GM23338 (cell line): ENCODE results near the gene MED7.

Experiments
- CREB1 ChIP-seq: fragments of 250-450 bp; sonication (Bioruptor Pico); IDR thresholded peaks from 2 replicates; pipeline ENCODE4 v1.5.0; 2020; ENCODE audit warnings: low read depth, mild to moderate bottlenecking, moderate library complexity
- EZH2 ChIP-seq: fragments of 200-600 bp; sonication (generic); IDR thresholded peaks from one replicate; pipeline ENCODE4 v1.8.0; 2017; ENCODE audit warnings: antibody characterized with exemption, mild to moderate bottlenecking, low read depth; ENCODE audit not compliant: unreplicated experiment
- EZH2phosphoT487 ChIP-seq: fragments of 200-600 bp; sonication (generic); IDR thresholded peaks from one replicate; pipeline ENCODE4 v1.8.1; 2018; ENCODE audit warnings: antibody characterized with exemption; ENCODE audit not compliant: unreplicated experiment
- JUNB ChIP-seq: IDR thresholded peaks from one replicate; pipeline ENCODE4 v1.6.1; 2016; ENCODE audit warnings: antibody characterized with exemption; ENCODE audit not compliant: unreplicated experiment
- NANOG ChIP-seq: IDR thresholded peaks from 2 replicates; pipeline ENCODE4 v1.6.1; 2016; ENCODE audit warnings: antibody characterized with exemption, borderline replicate concordance
- POLR2AphosphoS5 ChIP-seq: IDR thresholded peaks from 2 replicates; pipeline ENCODE4 v1.6.1; 2016; ENCODE audit warnings: antibody characterized with exemption, low read depth
- STAT1 ChIP-seq: IDR thresholded peaks from one replicate; pipeline ENCODE4 v1.6.1; 2016; ENCODE audit warnings: antibody characterized with exemption; ENCODE audit not compliant: unreplicated experiment
- ZNF331 ChIP-seq: fragments of 250-450 bp; sonication (Bioruptor Pico); IDR thresholded peaks from 2 replicates; pipeline ENCODE4 v1.5.0; 2020; ENCODE audit warnings: low read depth, mild to moderate bottlenecking, moderate library complexity
- TF ChIP-seq, protein P1 (sequence below), 2 experiments: fragments of 200-600 bp in 1 of 2; sonication (generic) in 1 of 2; conservative IDR thresholded peaks; 2 replicates each; pipeline versions ENCODE4 v1.5.1 to v1.6.1; 2016 to 2017; ENCODE audit warnings: antibody characterized with exemption in 2 of 2, low read depth in 2 of 2, mild to moderate bottlenecking in 2 of 2, moderate library complexity in 1 of 2
- TF ChIP-seq, protein P2 (sequence below): IDR thresholded peaks from one replicate; pipeline ENCODE4 v1.6.1; 2018; ENCODE audit warnings: antibody characterized with exemption; ENCODE audit not compliant: unreplicated experiment
- TF ChIP-seq, protein P3 (sequence below): IDR thresholded peaks from 2 replicates; pipeline ENCODE4 v1.6.1; 2016; ENCODE audit warnings: antibody characterized with exemption
- TF ChIP-seq, protein P4 (sequence below): fragments of 250-450 bp; sonication (Bioruptor Pico); IDR thresholded peaks from 2 replicates; pipeline ENCODE4 v1.5.0; 2020; ENCODE audit warnings: mild to moderate bottlenecking, moderate library complexity

DNA sequence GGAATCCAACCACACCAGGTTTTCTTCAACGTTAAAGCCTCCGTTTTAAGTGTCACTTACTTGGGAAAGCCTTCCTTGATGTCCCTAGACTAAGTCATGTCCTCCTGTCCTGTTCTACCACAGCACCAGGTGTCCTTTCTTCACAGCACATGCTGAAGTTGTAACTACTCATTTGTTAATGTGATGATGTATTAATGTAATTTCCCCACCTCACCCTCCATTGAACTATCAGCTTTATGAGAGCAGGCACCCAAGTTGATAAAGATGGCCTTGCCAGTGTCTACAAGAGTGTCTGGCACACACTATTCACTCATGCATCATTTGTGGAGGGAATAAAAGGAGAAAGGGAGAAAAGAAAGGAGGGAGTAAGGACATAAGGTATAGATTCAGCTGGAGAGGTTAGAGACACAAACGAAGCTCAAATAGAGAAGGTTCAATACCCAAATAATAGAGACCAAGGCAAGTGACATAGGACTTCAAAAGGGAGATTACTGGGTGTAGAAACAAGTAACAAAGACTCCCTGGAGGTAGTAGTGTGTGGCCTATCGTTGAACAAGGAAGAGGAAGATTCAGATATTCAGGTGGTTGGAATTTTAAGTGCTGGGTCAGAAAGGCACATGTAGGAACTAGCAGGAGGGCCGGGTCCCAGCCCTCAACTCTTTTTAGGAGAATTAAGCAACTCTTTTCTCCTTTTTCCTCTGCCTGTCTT lies 44.5 kb upstream of the MED7 start:
- TF ChIP-seq, protein P1, sequence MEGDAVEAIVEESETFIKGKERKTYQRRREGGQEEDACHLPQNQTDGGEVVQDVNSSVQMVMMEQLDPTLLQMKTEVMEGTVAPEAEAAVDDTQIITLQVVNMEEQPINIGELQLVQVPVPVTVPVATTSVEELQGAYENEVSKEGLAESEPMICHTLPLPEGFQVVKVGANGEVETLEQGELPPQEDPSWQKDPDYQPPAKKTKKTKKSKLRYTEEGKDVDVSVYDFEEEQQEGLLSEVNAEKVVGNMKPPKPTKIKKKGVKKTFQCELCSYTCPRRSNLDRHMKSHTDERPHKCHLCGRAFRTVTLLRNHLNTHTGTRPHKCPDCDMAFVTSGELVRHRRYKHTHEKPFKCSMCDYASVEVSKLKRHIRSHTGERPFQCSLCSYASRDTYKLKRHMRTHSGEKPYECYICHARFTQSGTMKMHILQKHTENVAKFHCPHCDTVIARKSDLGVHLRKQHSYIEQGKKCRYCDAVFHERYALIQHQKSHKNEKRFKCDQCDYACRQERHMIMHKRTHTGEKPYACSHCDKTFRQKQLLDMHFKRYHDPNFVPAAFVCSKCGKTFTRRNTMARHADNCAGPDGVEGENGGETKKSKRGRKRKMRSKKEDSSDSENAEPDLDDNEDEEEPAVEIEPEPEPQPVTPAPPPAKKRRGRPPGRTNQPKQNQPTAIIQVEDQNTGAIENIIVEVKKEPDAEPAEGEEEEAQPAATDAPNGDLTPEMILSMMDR (conservative IDR thresholded peaks at IDR 0.05; ENCODE audit: low read depth in 2 of 2): no peak
- no peak for TF ChIP-seq POLR2AphosphoS5
- TF ChIP-seq CREB1 (CRISPR knock-in tag): no peak
- TF ChIP-seq, protein P2, sequence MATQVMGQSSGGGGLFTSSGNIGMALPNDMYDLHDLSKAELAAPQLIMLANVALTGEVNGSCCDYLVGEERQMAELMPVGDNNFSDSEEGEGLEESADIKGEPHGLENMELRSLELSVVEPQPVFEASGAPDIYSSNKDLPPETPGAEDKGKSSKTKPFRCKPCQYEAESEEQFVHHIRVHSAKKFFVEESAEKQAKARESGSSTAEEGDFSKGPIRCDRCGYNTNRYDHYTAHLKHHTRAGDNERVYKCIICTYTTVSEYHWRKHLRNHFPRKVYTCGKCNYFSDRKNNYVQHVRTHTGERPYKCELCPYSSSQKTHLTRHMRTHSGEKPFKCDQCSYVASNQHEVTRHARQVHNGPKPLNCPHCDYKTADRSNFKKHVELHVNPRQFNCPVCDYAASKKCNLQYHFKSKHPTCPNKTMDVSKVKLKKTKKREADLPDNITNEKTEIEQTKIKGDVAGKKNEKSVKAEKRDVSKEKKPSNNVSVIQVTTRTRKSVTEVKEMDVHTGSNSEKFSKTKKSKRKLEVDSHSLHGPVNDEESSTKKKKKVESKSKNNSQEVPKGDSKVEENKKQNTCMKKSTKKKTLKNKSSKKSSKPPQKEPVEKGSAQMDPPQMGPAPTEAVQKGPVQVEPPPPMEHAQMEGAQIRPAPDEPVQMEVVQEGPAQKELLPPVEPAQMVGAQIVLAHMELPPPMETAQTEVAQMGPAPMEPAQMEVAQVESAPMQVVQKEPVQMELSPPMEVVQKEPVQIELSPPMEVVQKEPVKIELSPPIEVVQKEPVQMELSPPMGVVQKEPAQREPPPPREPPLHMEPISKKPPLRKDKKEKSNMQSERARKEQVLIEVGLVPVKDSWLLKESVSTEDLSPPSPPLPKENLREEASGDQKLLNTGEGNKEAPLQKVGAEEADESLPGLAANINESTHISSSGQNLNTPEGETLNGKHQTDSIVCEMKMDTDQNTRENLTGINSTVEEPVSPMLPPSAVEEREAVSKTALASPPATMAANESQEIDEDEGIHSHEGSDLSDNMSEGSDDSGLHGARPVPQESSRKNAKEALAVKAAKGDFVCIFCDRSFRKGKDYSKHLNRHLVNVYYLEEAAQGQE: no peak
- TF ChIP-seq EZH2phosphoT487: no peak
- TF ChIP-seq EZH2: no peak
- TF ChIP-seq ZNF331 (CRISPR knock-in tag): no peak
- no peak for TF ChIP-seq JUNB
- TF ChIP-seq STAT1: no peak
- TF ChIP-seq, protein P3, sequence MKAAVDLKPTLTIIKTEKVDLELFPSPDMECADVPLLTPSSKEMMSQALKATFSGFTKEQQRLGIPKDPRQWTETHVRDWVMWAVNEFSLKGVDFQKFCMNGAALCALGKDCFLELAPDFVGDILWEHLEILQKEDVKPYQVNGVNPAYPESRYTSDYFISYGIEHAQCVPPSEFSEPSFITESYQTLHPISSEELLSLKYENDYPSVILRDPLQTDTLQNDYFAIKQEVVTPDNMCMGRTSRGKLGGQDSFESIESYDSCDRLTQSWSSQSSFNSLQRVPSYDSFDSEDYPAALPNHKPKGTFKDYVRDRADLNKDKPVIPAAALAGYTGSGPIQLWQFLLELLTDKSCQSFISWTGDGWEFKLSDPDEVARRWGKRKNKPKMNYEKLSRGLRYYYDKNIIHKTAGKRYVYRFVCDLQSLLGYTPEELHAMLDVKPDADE: no peak
- no peak for TF ChIP-seq NANOG
- TF ChIP-seq, protein P4, sequence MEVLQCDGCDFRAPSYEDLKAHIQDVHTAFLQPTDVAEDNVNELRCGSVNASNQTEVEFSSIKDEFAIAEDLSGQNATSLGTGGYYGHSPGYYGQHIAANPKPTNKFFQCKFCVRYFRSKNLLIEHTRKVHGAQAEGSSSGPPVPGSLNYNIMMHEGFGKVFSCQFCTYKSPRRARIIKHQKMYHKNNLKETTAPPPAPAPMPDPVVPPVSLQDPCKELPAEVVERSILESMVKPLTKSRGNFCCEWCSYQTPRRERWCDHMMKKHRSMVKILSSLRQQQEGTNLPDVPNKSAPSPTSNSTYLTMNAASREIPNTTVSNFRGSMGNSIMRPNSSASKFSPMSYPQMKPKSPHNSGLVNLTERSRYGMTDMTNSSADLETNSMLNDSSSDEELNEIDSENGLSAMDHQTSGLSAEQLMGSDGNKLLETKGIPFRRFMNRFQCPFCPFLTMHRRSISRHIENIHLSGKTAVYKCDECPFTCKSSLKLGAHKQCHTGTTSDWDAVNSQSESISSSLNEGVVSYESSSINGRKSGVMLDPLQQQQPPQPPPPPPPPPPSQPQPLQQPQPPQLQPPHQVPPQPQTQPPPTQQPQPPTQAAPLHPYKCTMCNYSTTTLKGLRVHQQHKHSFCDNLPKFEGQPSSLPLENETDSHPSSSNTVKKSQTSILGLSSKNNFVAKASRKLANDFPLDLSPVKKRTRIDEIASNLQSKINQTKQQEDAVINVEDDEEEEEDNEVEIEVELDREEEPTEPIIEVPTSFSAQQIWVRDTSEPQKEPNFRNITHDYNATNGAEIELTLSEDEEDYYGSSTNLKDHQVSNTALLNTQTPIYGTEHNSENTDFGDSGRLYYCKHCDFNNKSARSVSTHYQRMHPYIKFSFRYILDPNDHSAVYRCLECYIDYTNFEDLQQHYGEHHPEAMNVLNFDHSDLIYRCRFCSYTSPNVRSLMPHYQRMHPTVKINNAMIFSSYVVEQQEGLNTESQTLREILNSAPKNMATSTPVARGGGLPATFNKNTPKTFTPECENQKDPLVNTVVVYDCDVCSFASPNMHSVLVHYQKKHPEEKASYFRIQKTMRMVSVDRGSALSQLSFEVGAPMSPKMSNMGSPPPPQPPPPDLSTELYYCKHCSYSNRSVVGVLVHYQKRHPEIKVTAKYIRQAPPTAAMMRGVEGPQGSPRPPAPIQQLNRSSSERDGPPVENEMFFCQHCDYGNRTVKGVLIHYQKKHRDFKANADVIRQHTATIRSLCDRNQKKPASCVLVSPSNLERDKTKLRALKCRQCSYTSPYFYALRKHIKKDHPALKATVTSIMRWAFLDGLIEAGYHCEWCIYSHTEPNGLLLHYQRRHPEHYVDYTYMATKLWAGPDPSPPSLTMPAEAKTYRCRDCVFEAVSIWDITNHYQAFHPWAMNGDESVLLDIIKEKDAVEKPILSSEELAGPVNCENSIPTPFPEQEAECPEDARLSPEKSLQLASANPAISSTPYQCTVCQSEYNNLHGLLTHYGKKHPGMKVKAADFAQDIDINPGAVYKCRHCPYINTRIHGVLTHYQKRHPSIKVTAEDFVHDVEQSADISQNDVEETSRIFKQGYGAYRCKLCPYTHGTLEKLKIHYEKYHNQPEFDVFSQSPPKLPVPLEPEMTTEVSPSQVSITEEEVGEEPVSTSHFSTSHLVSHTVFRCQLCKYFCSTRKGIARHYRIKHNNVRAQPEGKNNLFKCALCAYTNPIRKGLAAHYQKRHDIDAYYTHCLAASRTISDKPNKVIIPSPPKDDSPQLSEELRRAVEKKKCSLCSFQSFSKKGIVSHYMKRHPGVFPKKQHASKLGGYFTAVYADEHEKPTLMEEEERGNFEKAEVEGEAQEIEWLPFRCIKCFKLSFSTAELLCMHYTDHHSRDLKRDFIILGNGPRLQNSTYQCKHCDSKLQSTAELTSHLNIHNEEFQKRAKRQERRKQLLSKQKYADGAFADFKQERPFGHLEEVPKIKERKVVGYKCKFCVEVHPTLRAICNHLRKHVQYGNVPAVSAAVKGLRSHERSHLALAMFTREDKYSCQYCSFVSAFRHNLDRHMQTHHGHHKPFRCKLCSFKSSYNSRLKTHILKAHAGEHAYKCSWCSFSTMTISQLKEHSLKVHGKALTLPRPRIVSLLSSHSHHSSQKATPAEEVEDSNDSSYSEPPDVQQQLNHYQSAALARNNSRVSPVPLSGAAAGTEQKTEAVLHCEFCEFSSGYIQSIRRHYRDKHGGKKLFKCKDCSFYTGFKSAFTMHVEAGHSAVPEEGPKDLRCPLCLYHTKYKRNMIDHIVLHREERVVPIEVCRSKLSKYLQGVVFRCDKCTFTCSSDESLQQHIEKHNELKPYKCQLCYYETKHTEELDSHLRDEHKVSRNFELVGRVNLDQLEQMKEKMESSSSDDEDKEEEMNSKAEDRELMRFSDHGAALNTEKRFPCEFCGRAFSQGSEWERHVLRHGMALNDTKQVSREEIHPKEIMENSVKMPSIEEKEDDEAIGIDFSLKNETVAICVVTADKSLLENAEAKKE (CRISPR knock-in tag): no peak
